GM21367 (cell line): ENCODE results near the gene SERINC4.
"Not testable (repeated sequence)": the region's sequence is repeated elsewhere in the genome, so short reads cannot be mapped to it uniquely, and the experiment has no call there.

Source experiments
- ATAC-seq: cut with Tn5 transposase; IDR thresholded peaks from one replicate; pipeline ENCODE4 v1.9.1; 2021; ENCODE audit not compliant: unreplicated experiment

SERINC4 gene

DNA sequence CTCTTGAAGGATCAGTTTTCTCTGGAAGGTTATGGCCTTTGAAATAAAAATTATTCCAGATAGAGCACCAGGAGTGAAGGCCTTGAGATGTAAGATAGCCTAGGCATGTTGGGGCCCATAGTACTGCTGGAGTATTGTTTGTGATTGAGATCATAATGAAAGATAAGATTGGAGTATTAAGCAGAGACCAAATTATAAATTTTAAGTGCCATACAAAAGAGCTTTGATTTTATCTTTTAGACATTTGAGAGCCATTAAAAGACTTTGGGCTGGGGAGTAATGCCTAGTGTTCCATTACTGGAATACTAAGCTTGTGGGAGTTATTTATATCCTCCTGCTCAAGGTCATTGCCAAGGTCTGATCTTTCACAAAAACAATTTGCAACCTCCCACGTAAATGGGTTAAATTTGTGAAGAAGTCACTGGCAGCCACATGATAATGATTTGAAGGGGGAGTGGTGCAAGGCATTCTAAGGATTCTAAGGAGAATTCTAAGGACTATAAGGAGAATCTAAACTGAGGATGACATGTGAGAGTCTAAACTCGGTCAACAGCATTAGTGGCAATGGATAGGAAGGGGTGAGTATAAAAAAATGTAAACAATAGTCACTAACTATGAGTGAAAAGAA is 36.1 kb downstream of the SERINC4 start:
- no peak for ATAC-seq

DNA sequence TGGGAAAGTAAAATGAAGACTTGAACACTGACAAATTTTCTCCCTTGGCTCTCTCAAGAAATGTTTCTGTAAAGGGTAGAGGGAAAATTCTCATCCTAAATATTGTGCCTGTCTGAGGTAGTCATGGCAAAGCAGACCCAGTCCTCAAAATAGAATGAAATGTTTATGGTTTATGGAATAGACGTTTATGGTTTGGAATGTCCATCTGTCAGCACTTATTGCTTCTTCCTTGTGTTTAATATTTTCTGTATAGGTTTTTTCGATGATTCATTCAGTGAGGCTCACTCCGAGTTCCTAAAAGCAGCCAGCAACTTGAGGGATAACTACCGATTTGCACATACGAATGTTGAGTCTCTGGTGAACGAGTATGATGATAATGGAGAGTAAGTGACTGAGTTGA is 37.2 kb downstream of the SERINC4 start:
- no peak for ATAC-seq

DNA sequence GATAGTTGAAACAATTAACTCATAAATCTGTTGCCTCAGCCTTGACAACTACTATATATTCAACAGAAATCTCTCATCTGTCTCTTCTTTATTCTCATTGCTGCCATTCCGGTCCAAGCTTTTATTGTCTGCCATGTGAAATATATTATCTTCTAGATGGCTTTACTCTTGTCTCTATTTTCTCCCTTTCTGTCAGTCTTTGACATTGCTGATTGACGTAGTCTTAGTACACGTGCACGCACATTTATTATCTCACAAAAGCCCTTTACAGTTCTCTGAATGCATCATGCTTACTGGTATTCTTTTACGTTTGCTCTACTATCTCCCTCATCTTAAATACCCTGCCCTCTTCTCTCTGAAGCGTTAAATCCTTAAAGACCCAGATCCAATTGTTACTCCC is 48.1 kb downstream of the SERINC4 start:
- ATAC-seq = no peak

- peak; percentile 36 for ATAC-seq
These were observed 50.2 kb downstream of the SERINC4 start for GRCh38 chr15:43749690-43750345.

GRCh38 chr15:43748376-43748775 is 51.6 kb downstream of the SERINC4 start:
- ATAC-seq = no peak

DNA sequence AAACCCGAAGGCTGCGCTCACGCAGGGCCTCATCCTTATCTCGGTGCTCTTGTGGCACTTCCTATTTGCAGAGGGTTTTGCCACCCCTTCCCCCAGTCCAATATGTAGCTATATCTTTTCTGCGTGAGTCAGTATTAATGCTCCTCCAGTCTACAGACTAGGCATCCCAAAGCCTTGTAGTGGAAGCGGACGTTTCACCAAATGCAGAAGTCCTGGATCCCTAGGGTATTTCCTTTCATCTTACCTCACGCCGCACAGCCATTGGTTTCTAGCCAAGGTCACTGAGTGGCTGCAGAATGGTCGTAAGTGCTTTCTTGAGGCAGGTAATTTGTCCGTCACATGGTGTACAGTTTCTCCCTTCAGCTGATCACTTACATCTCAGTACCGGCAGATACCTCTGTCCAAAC is 53.1 kb downstream of the SERINC4 start:
- ATAC-seq = not testable (repeated sequence)

DNA sequence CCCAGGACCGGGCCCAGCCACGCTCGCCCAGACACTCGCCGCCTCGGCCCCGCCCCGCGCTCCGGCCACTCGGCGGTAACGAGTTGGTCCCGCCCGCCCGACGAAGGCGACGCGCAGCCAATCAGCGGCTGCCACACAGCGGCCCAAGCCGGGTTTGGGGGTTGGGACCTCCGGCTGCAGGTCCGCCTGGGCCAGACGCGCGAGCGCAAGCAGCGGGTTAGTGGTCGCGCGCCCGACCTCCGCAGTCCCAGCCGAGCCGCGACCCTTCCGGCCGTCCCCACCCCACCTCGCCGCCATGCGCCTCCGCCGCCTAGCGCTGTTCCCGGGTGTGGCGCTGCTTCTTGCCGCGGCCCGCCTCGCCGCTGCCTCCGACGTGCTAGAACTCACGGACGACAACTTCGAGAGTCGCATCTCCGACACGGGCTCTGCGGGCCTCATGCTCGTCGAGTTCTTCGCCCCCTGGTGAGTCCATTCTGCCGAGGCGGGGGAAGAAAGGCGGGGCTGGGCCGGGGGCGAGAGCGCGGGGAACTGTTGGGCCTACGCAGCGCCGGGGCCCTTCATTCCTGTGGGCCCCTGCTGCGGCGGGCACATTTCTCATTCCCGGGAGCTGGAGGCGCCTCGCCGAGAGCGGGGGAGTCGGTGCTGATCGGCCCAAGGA is 53.6 kb downstream of the SERINC4 start, which contains the start of gene PDIA3:
TSS of gene PDIA3 (plus strand) at position 194 of the 658 bp plus-strand sequence. CDS start at position 296, 102 bp downstream.
- peak; percentile 62 for ATAC-seq
